Adrenal gland (tissue), 5 donors: ENCODE data around the gene KLHL12.

ENCODE experiments used
- CTCF ChIP-seq, 6 experiments: fragments of 450-650 bp in 4 of 6; fragments of 200-600 bp in 2 of 6; sonication (generic) in 1 of 6; IDR thresholded peaks; 1 replicate in 5 of 6; 2 replicates in 1 of 6; pipeline versions ENCODE4 v1.5.1 to v1.8.0; 2016 to 2021; ENCODE audit warnings: antibody characterized with exemption in 6 of 6, mild to moderate bottlenecking in 2 of 6, moderate library complexity in 1 of 6
- POLR2A ChIP-seq, 2 donors: fragments of 450-650 bp; IDR thresholded peaks; one replicate each; pipeline ENCODE4 v1.6.1; 2017; ENCODE audit warnings: antibody characterized with exemption in 2 of 2, mild to moderate bottlenecking in 2 of 2, moderate library complexity in 1 of 2
- donor health status: DM: no; HTN: no; CAD: no.

GRCh38 chr1:202953392-202953791 lies 26.4 kb upstream of the KLHL12 start:
- TF ChIP-seq CTCF (IDR thresholded peaks at IDR 0.05) (no peak), POLR2A (IDR thresholded peaks at IDR 0.05) (no peak)
